Activated T-helper 2 cell treated with anti-CD3 and anti-CD28 coated beads, Interferon-gamma antibody, Interleukin-2, Interleukin-4, amounts not matched to agents 10 μg/mL and 5 μg/mL and 100 μg/mL, durations not matched to agents 14 hours and 24 hours and 36 hours (primary cell): ENCODE results near the gene TCF19. TPM values are rescaled to one million over a fixed set of nuclear protein-coding genes. Genes with fewer than 3 reads are reported as not detected.
A peak's percentile ranks its signal among the peaks of the same experiment; 100 is the strongest.
"Not testable (repeated sequence)": the region's sequence is repeated elsewhere in the genome, so short reads cannot be mapped to it uniquely, and the experiment has no call there.

Experiments used
- DNase-seq: peaks from one replicate; pipeline ENCODE4 v3.0.0; 2021; ENCODE audit warnings: low spot score
- H3K27ac Mint-ChIP-seq: one replicate; pipeline ENCODE4 v1.8.0; 2021; ENCODE audit warnings: mixed read lengths
- H3K27me3 Mint-ChIP-seq: one replicate; pipeline ENCODE4 v1.8.0; 2021; ENCODE audit warnings: low read depth, mixed read lengths
- H3K36me3 Mint-ChIP-seq: one replicate; pipeline ENCODE4 v1.8.0; 2021; ENCODE audit warnings: low read depth, mixed read lengths
- H3K4me1 Mint-ChIP-seq: one replicate; pipeline ENCODE4 v1.8.0; 2021; ENCODE audit warnings: low read depth, mixed read lengths
- H3K4me3 Mint-ChIP-seq: one replicate; pipeline ENCODE4 v1.8.0; 2021; ENCODE audit warnings: low read depth, mild to moderate bottlenecking, moderate library complexity, mixed read lengths
- H3K9me3 Mint-ChIP-seq: one replicate; pipeline ENCODE4 v1.8.0; 2021; ENCODE audit warnings: mixed read lengths
- intact Hi-C: fragments of 100-400 bp; cut with micrococcal nuclease; formaldehyde crosslinking; loops from one replicate; pipeline ENCODE4 v1.15.1; 2023
- total RNA-seq: library from RNA; stranded (reverse); gene quantifications from 2 replicates; pipeline ENCODE4 v1.2.3, GENCODE V29; 2022

Gene TCF19
- total RNA-seq, 1 donor from 2014 or later = 82.0 TPM

DNA sequence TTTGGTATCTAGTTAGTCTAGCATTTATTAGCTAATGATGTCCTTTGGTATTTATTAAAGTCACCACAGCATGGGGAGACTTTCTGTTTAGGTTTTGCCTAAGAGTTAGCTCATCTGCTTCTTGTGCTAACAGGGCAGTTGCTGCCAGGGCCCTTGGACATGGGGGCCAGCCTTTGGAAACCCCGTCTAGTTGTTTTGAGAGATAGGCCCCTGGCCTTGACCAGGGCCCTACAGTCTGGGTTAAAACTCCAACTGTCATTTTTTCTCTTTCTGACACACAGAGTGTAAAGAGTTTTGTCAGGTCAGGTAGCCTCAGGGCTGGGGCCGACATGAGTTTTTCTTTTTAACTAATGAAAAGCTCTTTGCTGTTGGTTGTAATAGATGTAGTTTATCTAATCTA is 24.9 kb downstream of the TCF19 start:
- DNase-seq, H3K27ac Mint-ChIP-seq, intact Hi-C loops, H3K4me3 Mint-ChIP-seq, H3K36me3 Mint-ChIP-seq, H3K9me3 Mint-ChIP-seq, H3K27me3 Mint-ChIP-seq: not testable (repeated sequence)
- H3K4me1 Mint-ChIP-seq = peaks cover 11% of the 10 kb centered on the region

DNA sequence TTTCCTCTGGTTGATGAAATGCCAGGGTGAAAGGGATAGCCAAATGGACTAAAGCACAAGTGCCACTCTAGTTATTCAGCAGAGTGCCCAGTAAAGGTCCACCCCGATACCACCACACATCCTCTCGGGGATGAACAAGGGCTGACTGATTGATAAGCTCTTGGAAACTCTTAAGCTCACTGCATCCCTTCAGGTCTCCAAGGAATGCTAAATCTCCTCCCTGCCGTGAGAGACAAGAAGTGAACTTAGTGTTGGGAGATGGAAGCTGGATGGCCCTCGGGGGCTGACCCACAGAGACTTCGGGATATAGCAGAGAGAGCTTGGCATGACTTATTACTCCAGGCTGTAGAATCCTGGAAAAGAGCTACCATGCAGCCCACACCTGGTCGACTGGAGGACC is 25.5 kb downstream of the TCF19 start:
- H3K9me3 Mint-ChIP-seq, intact Hi-C loops, DNase-seq, H3K4me1 Mint-ChIP-seq, H3K36me3 Mint-ChIP-seq, H3K4me3 Mint-ChIP-seq, H3K27me3 Mint-ChIP-seq, H3K27ac Mint-ChIP-seq: not testable (repeated sequence)

DNA sequence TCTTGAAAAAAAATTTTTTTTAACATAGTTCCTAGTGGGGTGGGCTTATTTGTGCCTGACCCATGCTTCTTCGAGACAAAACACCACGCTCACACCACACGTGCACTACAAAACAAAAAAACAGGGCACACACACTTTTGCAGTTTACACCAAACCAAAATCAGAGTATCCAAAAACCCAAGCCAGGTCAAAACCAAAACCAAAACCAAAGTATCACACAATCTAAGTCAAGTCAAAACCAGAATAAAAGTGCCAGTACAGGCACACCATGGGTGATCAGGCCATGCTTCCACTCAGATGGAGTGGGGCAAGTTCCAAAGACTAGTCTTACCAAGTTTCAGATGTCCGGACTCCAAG is 27.3 kb downstream of the TCF19 start:
- H3K4me1 Mint-ChIP-seq, H3K27ac Mint-ChIP-seq, H3K9me3 Mint-ChIP-seq, DNase-seq, H3K4me3 Mint-ChIP-seq, H3K27me3 Mint-ChIP-seq, intact Hi-C loops, H3K36me3 Mint-ChIP-seq: not testable (repeated sequence)

DNA sequence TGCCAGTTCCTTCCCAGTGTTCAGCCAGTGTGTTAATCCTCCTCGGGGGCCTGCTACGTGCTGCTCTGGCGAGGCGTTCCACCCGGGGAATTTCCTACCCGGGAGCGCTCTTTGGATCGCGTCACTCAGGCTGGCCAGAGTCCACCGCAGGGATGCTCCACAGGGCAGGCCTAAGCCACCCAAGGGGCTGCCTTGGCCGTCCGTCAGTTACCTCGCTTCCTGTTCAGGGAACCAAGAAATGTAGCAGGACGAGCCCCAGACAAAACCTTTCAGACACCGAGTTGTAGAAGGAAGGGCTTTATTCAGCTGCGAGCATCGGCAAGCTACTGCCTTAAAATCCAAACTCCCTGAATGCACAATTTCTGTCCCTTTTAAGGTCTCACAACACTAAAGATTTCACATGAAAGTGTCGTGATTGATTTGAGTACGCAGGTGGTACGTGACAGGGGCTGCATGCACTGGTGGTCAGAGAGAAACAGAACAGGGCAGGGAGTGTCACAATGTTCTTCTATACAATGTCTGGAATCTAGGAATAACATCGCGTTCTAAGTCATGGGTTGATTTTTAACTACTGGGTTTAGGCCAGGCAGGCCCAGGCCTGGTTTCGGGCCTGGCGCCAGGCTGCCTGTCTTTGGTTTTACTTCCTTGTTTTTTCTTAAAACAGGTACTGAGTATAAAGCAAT is 27.8 kb downstream of the TCF19 start:
- no peak for DNase-seq
- H3K27me3 Mint-ChIP-seq = no peaks in the 10 kb centered on the region
- H3K27ac Mint-ChIP-seq = no peak overlapping the region
- H3K4me3 Mint-ChIP-seq = no peak overlapping the region
- no peaks in the 10 kb centered on the region for H3K9me3 Mint-ChIP-seq
- peaks cover 6% of the 10 kb centered on the region for H3K4me1 Mint-ChIP-seq
- intact Hi-C loops = no loop called here
- no peaks in the 10 kb centered on the region for H3K36me3 Mint-ChIP-seq

DNA sequence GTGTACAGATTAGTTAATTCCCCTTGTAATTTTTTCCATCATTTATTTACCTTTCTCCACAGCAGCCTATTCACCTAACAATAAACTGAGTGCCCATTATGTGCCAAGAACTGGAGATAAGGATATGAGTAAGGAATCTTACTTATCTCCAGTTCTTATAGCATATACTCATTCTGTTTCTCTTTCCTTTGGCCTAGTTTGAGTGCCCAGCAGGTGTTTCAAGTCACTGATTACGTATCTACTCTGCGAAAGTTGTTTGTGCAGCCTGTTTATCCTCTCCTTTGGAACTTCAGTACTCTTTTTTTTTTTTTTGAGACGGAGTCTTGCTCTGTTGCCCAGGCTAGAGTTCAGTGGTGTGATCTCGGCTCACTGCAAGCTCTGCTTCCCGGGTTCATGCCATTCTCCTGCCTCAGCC is 29.4 kb downstream of the TCF19 start:
- Mint-ChIP-seq H3K27ac (no peak overlapping the region), H3K27me3 (no peaks in the 10 kb centered on the region), H3K4me1 (peaks cover 6% of the 10 kb centered on the region), H3K4me3 (no peak overlapping the region), H3K36me3 (no peaks in the 10 kb centered on the region), H3K9me3 (no peaks in the 10 kb centered on the region)
- no peak for DNase-seq
- intact Hi-C loops = no loop called here

DNA sequence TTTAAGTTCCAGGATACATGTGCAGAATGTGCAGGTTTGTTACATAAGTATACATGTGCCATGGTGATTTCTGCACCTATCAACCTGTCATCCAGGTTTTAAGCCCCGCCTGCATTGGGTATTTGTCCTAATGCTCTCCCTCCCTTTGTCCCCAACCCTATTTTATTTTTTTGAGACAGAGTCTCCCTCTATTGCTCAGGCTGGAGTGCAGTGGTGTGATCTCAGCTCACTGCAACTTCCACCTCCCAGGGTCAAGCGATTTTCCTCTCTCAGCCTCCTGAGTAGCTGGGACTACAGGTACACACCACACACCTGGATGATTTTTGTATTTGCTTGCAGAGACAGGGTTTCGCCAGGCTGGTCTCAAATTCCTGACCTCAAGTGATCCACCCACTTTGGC is 30.8 kb downstream of the TCF19 start:
- H3K27me3 Mint-ChIP-seq, DNase-seq, H3K27ac Mint-ChIP-seq, H3K4me1 Mint-ChIP-seq, H3K36me3 Mint-ChIP-seq, H3K9me3 Mint-ChIP-seq, H3K4me3 Mint-ChIP-seq, intact Hi-C loops: not testable (repeated sequence)

DNA sequence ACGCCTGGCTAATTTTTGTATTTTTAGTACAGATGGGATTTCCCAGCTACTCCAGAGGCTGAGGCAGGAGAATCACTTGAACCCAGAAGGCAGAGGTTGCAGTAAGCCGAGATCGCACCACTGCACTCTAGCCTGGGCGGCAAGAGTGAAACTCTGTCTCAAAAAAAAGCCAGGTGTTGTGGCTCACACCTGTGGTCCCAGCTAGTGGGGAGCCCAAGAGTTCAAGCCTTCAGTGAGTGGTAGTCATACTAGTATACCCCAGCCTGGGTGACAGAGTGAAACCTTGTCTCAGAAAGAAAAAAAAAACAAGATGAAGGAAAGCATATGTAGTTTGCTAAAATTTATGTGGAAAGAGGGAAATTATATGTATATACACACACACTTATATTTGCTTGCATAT is 32.1 kb downstream of the TCF19 start:
- intact Hi-C loops = no loop called here
- Mint-ChIP-seq H3K36me3 (no peaks in the 10 kb centered on the region), H3K9me3 (no peaks in the 10 kb centered on the region), H3K4me1 (peaks cover 4% of the 10 kb centered on the region), H3K27me3 (no peaks in the 10 kb centered on the region), H3K27ac (no peak overlapping the region), H3K4me3 (no peak overlapping the region)
- DNase-seq = no peak

DNA sequence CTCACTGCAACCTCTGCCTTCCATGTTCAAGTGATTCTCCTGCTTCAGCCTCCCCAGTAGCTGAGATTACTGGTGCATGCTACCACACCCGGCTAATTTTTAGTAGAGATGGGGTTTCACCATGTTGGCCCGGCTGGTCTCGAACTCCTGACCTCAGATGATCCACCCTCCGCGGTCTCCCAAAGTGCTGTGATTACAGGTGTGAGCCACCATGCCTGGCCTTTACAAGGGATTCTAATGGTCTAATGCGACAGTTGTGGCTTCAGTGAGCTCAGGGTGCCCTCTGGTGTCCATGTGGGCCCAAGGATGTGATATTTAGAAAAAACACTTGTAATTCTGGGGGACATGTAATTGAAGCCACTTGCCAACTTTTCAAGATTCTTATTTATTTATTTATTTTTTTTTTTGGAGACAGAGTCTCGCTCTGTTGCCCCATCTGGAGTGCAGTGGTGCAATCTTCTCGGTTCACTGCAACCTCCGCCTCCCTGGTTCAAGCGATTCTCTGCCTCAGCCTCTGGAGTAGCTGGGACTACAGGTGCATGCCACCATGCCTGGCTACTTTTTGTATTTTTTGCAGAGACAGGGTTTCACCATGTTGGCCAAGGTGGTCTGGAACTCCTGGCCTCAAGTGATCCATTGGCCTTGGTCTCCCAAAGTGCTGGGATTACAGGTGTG is 34.2 kb downstream of the TCF19 start:
- H3K27me3 Mint-ChIP-seq, H3K4me3 Mint-ChIP-seq, H3K36me3 Mint-ChIP-seq, H3K4me1 Mint-ChIP-seq, H3K27ac Mint-ChIP-seq, H3K9me3 Mint-ChIP-seq: not testable (repeated sequence)
- intact Hi-C loops = loop anchor here (1.0 kb wide), 1 partner anchor 55 kb away; no protein-coding TSS in a partner anchor
- DNase-seq = peak; percentile 46

DNA sequence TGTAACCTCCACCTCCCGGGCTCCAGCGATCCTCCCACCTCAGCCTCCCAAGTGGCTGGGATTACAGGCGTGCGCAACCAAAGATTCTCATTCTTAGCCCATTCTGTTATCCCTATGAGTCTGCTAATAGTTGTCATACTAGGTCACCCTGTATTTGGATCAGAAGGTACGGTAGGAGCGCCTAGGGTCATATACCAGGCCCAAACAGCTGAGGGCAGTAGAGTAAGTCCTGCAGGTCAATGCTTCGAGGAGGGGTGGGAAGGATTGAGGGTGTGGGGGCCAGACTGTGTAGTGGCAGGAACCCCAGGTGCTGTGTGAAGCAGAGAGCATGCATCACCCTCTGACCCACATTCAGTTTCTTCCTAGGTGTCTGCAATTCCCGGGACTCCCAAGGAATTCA is 34.8 kb downstream of the TCF19 start:
- H3K36me3 Mint-ChIP-seq = peaks cover 3% of the 10 kb centered on the region
- H3K4me3 Mint-ChIP-seq = no peak overlapping the region
- H3K27ac Mint-ChIP-seq = no peak overlapping the region
- H3K27me3 Mint-ChIP-seq = no peaks in the 10 kb centered on the region
- intact Hi-C loops = no loop called here
- no peak for DNase-seq
- H3K4me1 Mint-ChIP-seq = peaks cover 5% of the 10 kb centered on the region
- H3K9me3 Mint-ChIP-seq = no peaks in the 10 kb centered on the region

DNA sequence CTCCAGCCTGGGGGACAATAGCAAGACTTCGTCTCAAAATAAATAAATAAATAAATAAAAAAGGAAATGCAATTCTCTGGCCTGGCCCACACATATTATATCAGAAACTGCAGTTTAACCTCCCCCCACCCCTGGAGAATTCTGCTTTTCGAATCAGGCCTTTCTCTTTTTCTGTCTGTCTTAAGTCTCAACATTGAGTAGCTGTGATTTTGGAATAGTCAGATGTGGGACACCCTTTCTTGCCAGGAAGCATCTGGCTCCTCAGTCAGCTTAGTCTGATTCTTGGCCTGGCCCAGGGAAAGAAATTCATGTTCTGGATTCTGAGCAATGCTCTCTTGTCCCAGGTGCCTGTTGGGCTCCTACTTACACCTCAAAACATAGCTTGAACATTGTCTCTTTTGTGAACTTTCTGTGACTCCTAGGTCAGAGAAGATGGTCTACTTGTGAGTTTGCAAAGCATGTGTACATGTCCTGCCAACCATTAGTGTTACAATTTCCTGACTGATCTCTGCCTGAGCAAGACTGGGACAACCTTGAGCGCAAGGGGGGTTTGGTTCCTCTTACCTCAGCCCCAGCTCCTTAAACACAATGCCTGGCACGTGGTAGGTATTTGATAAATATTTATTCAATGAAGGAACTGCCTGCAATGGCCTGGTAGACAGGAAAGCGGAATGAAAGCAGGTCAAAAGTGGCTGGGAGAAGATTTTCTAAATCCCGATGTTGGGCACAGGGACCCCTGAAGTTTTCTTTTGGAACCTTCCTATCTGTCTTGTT is 35.9 kb downstream of the TCF19 start:
- H3K27me3 Mint-ChIP-seq = no peaks in the 10 kb centered on the region
- no peak overlapping the region for H3K27ac Mint-ChIP-seq
- H3K4me3 Mint-ChIP-seq = no peak overlapping the region
- peaks cover 7% of the 10 kb centered on the region for H3K4me1 Mint-ChIP-seq
- no peaks in the 10 kb centered on the region for H3K9me3 Mint-ChIP-seq
- intact Hi-C loops = no loop called here
- H3K36me3 Mint-ChIP-seq = peaks cover 6% of the 10 kb centered on the region
- DNase-seq = no peak

DNA sequence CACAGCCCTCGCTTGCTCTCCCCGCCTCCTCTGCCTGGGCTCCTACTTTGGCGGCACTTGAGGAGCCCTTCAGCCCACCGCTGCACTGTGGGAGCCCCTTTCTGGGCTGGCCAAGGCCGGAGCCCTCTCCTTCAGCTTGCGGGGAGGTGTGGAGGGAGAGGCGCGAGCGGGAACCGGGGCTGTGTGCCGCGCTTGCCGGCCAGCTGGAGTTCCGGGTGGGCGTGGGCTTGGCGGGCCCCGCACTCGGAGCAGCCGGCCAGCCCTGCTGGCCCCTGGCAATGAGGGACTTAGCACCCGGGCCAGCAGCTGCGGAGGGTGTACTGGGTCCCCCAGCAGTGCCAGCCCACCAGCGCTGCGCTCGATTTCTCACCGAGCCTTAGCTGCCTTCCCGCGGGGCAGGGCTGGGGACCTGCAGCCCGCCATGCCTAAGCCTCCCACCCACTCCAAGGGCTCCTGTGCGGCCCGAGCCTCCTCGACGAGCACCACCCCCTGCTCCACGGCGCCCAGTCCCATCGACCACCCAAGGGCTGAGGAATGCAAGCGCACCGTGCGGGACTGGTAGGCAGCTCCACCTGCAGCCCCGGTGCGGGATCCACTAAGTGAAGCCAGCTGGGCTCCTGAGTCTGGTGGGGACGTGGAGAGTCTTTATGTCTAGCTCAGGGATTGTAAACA is 37.1 kb downstream of the TCF19 start:
- intact Hi-C loops, H3K27me3 Mint-ChIP-seq, H3K4me3 Mint-ChIP-seq, DNase-seq, H3K27ac Mint-ChIP-seq, H3K9me3 Mint-ChIP-seq: not testable (repeated sequence)
- peaks cover 16% of the 10 kb centered on the region for H3K36me3 Mint-ChIP-seq
- peaks cover 12% of the 10 kb centered on the region for H3K4me1 Mint-ChIP-seq

DNA sequence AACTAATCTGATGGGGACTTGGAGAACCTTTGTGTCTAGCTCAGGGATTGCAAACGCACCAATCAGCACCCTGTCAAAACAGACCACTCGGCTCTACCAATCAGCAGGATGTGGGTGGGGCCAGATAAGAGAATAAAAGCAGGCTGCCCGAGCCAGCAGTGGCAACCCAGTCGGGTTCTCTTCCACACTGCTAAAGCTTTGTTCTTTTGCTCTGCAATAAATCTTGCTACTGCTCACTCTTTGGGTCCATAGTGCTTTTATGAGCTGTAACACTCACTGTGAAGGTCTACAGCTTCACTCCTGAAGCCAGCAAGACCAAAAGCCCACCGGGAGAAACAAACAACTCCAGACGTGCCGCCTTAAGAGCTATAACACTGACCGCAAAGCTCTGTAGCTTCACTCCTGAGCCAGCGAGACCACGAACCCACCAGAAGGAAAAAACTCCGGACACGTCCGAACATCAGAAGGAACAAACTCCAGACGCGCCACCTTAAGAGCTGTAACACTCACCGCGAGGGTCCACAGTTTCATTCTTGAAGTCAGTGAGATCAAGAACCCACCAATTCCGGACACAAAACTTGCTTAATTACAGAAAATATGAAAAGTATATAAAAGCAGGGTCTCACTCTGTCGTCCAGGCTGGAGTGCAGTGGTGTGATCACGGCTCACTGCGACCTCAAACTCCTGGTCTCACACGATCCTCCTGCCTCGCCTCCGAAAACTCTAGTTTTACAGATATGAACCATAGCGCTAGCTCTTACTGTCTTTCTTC is 38.0 kb downstream of the TCF19 start:
- H3K9me3 Mint-ChIP-seq, DNase-seq, H3K27me3 Mint-ChIP-seq: not testable (repeated sequence)
- Mint-ChIP-seq H3K36me3 (peaks cover 24% of the 10 kb centered on the region), H3K27ac (peak overlapping the region; percentile 99), H3K4me1 (peaks cover 12% of the 10 kb centered on the region), H3K4me3 (peak overlapping the region; percentile 96)
- intact Hi-C loops = loop anchor here (1.0 to 2.0 kb wide), 4 partner anchors 38 to 171 kb away; partner anchors contain the start of genes HLA-B, HLA-C and TCF19
